Endothelial cell of umbilical vein (primary cell): ENCODE measurements around the gene GRM4. TPM values are rescaled to one million over a fixed set of nuclear protein-coding genes. Genes with fewer than 3 reads are reported as not detected.

Source experiments
- BruUV-seq: library from RNA; stranded (reverse); fragments of 400-500 nt; replicated peaks from 2 replicates; lab custom pipeline; 2021; lab: Mats Ljungman, UMichigan
- CTCF ChIA-PET: fragments of 300-600, 350-600 bp; sonication (Branson Sonifier 250); formaldehyde crosslinking; loops from one replicate; lab custom pipeline; 2021; ENCODE audit warnings: antibody characterized with exemption, inconsistent platforms; lab: Charles Lee
- POLR2A ChIA-PET: fragments of 300-600, 350-600 bp; sonication (Branson Sonifier 250); formaldehyde crosslinking; loops from one replicate; lab custom pipeline; 2021; ENCODE audit warnings: antibody characterized with exemption, inconsistent platforms; lab: Charles Lee
- DNase-seq: peaks from one replicate; pipeline ENCODE4 v3.0.0-alpha.2; 2011; ENCODE audit warnings: low read depth, low spot score
- FAIRE-seq: peaks from 2 replicates; lab custom pipeline; 2011; peaks lifted over from hg19 to GRCh38; lab: Jason Lieb, UNC
- H2AFZ ChIP-seq: 2 replicates; pipeline ENCODE4 v1.6.0; 2012; ENCODE audit warnings: low read depth, low read length, control low read depth, inconsistent platforms
- H3K27ac ChIP-seq: 2 replicates; pipeline ENCODE4 v1.5.1; 2011; ENCODE audit warnings: low read depth, mild to moderate bottlenecking, control low read depth, low read length, moderate library complexity; ENCODE audit not compliant: insufficient read depth
- H3K27me3 ChIP-seq, 2 experiments: 2 replicates each; pipeline versions ENCODE4 v1.6.0 to v1.6.1; 2011; ENCODE audit warnings: low read length in 2 of 2, mixed read lengths in 1 of 2; ENCODE audit not compliant: control insufficient read depth in 2 of 2, insufficient read depth in 2 of 2
- H3K36me3 ChIP-seq, 2 experiments: 2 replicates in 1 of 2; 3 replicates in 1 of 2; pipeline ENCODE4 v1.5.1; 2011; ENCODE audit warnings: low read length in 2 of 2, mild to moderate bottlenecking in 1 of 2, moderate library complexity in 1 of 2; ENCODE audit not compliant: control insufficient read depth in 2 of 2, insufficient read depth in 2 of 2; ENCODE audit errors: extremely low read depth in 1 of 2
- H3K4me1 ChIP-seq: 3 replicates; pipeline ENCODE4 v1.5.1; 2011; ENCODE audit warnings: mild to moderate bottlenecking, low read length; ENCODE audit not compliant: control insufficient read depth, insufficient read depth; ENCODE audit errors: extremely low read depth
- H3K4me2 ChIP-seq: 2 replicates; pipeline ENCODE4 v1.6.1; 2011; ENCODE audit warnings: low read length, control low read depth, mixed read lengths; ENCODE audit not compliant: insufficient read depth
- H3K4me3 ChIP-seq, 3 experiments: fragments of 200-600 bp in 1 of 3; sonication (generic), shearing (Covaris generic) in 1 of 3; replicated peaks in 1 of 3; 2 replicates each; pipeline ENCODE4 v1.5.1; 2011 to 2016; ENCODE audit warnings: control low read depth in 3 of 3, low read length in 3 of 3, mild to moderate bottlenecking in 2 of 3, inconsistent platforms in 1 of 3, low read depth in 1 of 3, moderate library complexity in 1 of 3; ENCODE audit not compliant: insufficient read depth in 1 of 3
- H3K79me2 ChIP-seq: 2 replicates; pipeline ENCODE4 v1.6.0; 2012; ENCODE audit warnings: low read length, inconsistent platforms; ENCODE audit not compliant: control insufficient read depth, insufficient read depth
- H3K9ac ChIP-seq: replicated peaks from 2 replicates; pipeline ENCODE3; 2011; ENCODE audit warnings: low read length, control low read depth; ENCODE audit not compliant: insufficient read depth; ENCODE audit errors: extremely low read depth
- H3K9me1 ChIP-seq: replicated peaks from 3 replicates; pipeline ENCODE4 v1.6.0; 2011; ENCODE audit warnings: mild to moderate bottlenecking, low read length; ENCODE audit not compliant: control insufficient read depth, insufficient read depth; ENCODE audit errors: extremely low read depth
- H3K9me3 ChIP-seq: replicated peaks from 2 replicates; pipeline ENCODE4 v1.5.1; 2012; ENCODE audit warnings: low read length, inconsistent platforms; ENCODE audit not compliant: control insufficient read depth, insufficient read depth
- H4K20me1 ChIP-seq: replicated peaks from 2 replicates; pipeline ENCODE3; 2011; ENCODE audit warnings: mild to moderate bottlenecking, low read length; ENCODE audit not compliant: control insufficient read depth, insufficient read depth; ENCODE audit errors: extremely low read depth
- CTCF ChIP-seq, 2 donors: IDR thresholded peaks; 1 replicate in 1 of 2; 2 replicates in 1 of 2; pipeline ENCODE4 v1.5.1; 2011; ENCODE audit warnings: low read length in 2 of 2, mild to moderate bottlenecking in 2 of 2, moderate library complexity in 2 of 2, control low read depth in 1 of 2, inconsistent platforms in 1 of 2, low read depth in 1 of 2; ENCODE audit not compliant: insufficient read depth in 1 of 2; ENCODE audit errors: extremely low read depth in 1 of 2
- EZH2 ChIP-seq: IDR thresholded peaks from 2 replicates; pipeline ENCODE4 v1.6.1; 2012; ENCODE audit warnings: borderline replicate concordance, low read depth, mild to moderate bottlenecking, moderate library complexity, low read length, inconsistent platforms; ENCODE audit not compliant: severe bottlenecking
- FOS ChIP-seq: IDR thresholded peaks from 2 replicates; pipeline ENCODE4 v1.6.1; 2011; ENCODE audit warnings: mild to moderate bottlenecking, low read length, moderate library complexity, borderline replicate concordance; ENCODE audit not compliant: insufficient read depth
- GATA2 ChIP-seq: IDR thresholded peaks from 2 replicates; pipeline ENCODE4 v1.7.0; 2011; ENCODE audit warnings: low read depth, mild to moderate bottlenecking, moderate library complexity, mixed read lengths, low read length; ENCODE audit not compliant: insufficient read length, insufficient read depth
- JUN ChIP-seq: IDR thresholded peaks from 2 replicates; pipeline ENCODE4 v1.6.1; 2011; ENCODE audit warnings: borderline replicate concordance, low read depth; ENCODE audit not compliant: insufficient read length, insufficient read depth
- MAX ChIP-seq: IDR thresholded peaks from 2 replicates; pipeline ENCODE4 v1.6.1; 2011; ENCODE audit not compliant: insufficient read depth, insufficient read length
- MYC ChIP-seq: IDR thresholded peaks from one replicate; pipeline ENCODE4 v1.6.1; 2011; ENCODE audit warnings: mild to moderate bottlenecking, low read depth, low read length
- POLR2A ChIP-seq: IDR thresholded peaks from 2 replicates; pipeline ENCODE4 v1.6.1; 2012; ENCODE audit warnings: low read depth, mild to moderate bottlenecking, control low read depth, low read length
- POLR2AphosphoS5 ChIP-seq: IDR thresholded peaks from 2 replicates; pipeline ENCODE4 v1.6.1; 2012; ENCODE audit warnings: low read depth, mild to moderate bottlenecking, control low read depth, low read length, moderate library complexity; ENCODE audit not compliant: insufficient read depth
- dilution Hi-C: fragments of 300-500 bp; cut with MboI; formaldehyde crosslinking; loops from one replicate; pipeline ENCODE4 v1.15.0; 2019; ENCODE audit warnings: low sequenced_read_pairs; ENCODE audit not compliant: extremely low pct_ligation_motif_present
- intact Hi-C: fragments of 100-400 bp; cut with micrococcal nuclease; formaldehyde crosslinking; loops from one replicate; pipeline ENCODE4 v1.10.0; 2022
- polyA plus RNA-seq, 4 experiments: library from polyadenylated mRNA; depleted of rRNA in 3 of 4; stranded (reverse) in 3 of 4; unstranded in 1 of 4; fragments of >200 nt; gene quantifications; 2 replicates each; pipeline versions ENCODE4 v1.2.1 to v1.2.3, GENCODE V29; 2011 to 2012; ENCODE audit warnings: missing spikeins in 1 of 4
- total RNA-seq: library from RNA; stranded (reverse); gene quantifications from 2 replicates; pipeline ENCODE4 v1.2.3, GENCODE V29; 2021

The GRM4 gene
- total and polyA plus RNA-seq, 2 donors (not counting 3 experiments of a cell fraction or from before 2014, with no cell fraction given), result 0.03 TPM; not detected in 1

DNA sequence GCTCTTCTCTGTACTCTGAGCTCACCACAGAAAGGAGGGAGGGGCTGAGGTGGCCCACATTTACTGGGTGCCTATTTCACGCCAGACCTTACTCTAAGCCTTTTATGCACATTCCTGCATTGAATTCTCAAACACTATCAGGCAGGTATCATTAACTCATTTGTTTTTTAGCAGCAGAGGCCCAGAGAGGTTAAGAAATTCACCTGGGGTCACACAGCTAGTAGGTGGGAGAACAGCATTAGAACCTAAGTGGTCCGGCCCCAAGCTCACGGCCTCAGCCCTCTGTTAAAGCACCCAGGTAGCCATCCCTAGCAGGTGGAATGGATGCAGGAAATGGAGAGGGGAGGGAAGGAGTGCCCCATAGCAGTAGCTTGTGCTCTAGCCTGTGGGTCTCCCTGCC lies 84.5 kb downstream of the GRM4 start:
- no peaks in the 10 kb centered on the region for H3K9me1 ChIP-seq
- H3K79me2 ChIP-seq, result no peaks in the 10 kb centered on the region
- DNase-seq (no peak), FAIRE-seq (no peak)
- intact Hi-C loops (no loop called here), dilution Hi-C loops (no loop called here)
- H3K4me3 ChIP-seq, result no peak overlapping the region
- no peaks in the 10 kb centered on the region for H3K4me1 ChIP-seq
- no peaks in the 10 kb centered on the region for H4K20me1 ChIP-seq
- no peak overlapping the region for H3K9ac ChIP-seq
- ChIA-PET CTCF (interaction anchor here (2.1 kb wide), 1 partner anchor 94 kb away, joined by 9 read pairs; no protein-coding TSS in a partner anchor), POLR2A (no interaction called here)
- no peak overlapping the region for H3K4me2 ChIP-seq
- no TSS peak for BruUV-seq
- no peak overlapping the region for H2AFZ ChIP-seq
- no peaks in the 10 kb centered on the region for H3K36me3 ChIP-seq
- H3K27ac ChIP-seq, result no peak overlapping the region
- H3K9me3 ChIP-seq, result no peaks in the 10 kb centered on the region
- no peak for TF ChIP-seq FOS
- no peak for TF ChIP-seq GATA2
- TF ChIP-seq POLR2A, result no peak
- TF ChIP-seq CTCF (IDR thresholded peaks at IDR 0.05; ENCODE audit: extremely low read depth in 1 of 2, insufficient read depth in 1 of 2, low read depth in 1 of 2, low read length in 2 of 2), result no peak
- TF ChIP-seq MAX, result no peak
- no peak for TF ChIP-seq EZH2
- no peak for TF ChIP-seq MYC
- TF ChIP-seq POLR2AphosphoS5, result no peak
- no peak for TF ChIP-seq JUN
- H3K27me3 ChIP-seq, result no peaks in the 10 kb centered on the region
